PC-9 (cell line): ENCODE measurements around the gene SMARCE1.

Experiments
- CTCF ChIP-seq: fragments of 200-600 bp; sonication (generic); conservative IDR thresholded peaks from 2 replicates; pipeline ENCODE4 v1.6.1; 2017; ENCODE audit warnings: mixed run types, antibody characterized with exemption, mild to moderate bottlenecking, moderate library complexity
- EZH2 ChIP-seq: fragments of 200-600 bp; sonication (generic); IDR thresholded peaks from 2 replicates; pipeline ENCODE4 v1.8.0; 2017; ENCODE audit warnings: antibody characterized with exemption, low read depth

- TF ChIP-seq CTCF, result no peak
- TF ChIP-seq EZH2, result no peak
Measured at GRCh38 chr17:40659911-40660310, 12.3 kb upstream of the SMARCE1 start.
